Neural crest cell (in vitro differentiated cells): ENCODE measurements around the gene HYLS1. TPM values are rescaled to one million over a fixed set of nuclear protein-coding genes. Genes with fewer than 3 reads are reported as not detected.
"Not testable (repeated sequence)": the region's sequence is repeated elsewhere in the genome, so short reads cannot be mapped to it uniquely, and the experiment has no call there.

Experiments used
- DNase-seq: peaks from one replicate; pipeline ENCODE4 v3.0.0; 2021; ENCODE audit warnings: low read depth, mixed read lengths, low spot score
- H3K27ac Mint-ChIP-seq: one replicate; pipeline ENCODE4 v1.8.0; 2021; ENCODE audit warnings: mild to moderate bottlenecking, mixed read lengths; ENCODE audit not compliant: unreplicated experiment
- H3K27me3 Mint-ChIP-seq: 2 replicates; pipeline ENCODE4 v1.8.0; 2021; ENCODE audit warnings: low read depth, mild to moderate bottlenecking, mixed read lengths
- H3K36me3 Mint-ChIP-seq: 2 replicates; pipeline ENCODE4 v1.8.0; 2021; ENCODE audit warnings: low read depth, mild to moderate bottlenecking, mixed read lengths
- H3K4me1 Mint-ChIP-seq: 2 replicates; pipeline ENCODE4 v1.8.0; 2021; ENCODE audit warnings: mixed read lengths
- H3K4me3 Mint-ChIP-seq: one replicate; pipeline ENCODE4 v1.8.0; 2021; ENCODE audit warnings: mild to moderate bottlenecking, mixed read lengths
- H3K9me3 Mint-ChIP-seq: 2 replicates; pipeline ENCODE4 v1.8.0; 2021; ENCODE audit warnings: mixed read lengths
- CTCF ChIP-seq: fragments of 200-600 bp; sonication (generic); conservative IDR thresholded peaks from 2 replicates; pipeline ENCODE4 v1.5.0; 2021; ENCODE audit warnings: antibody characterized with exemption, mild to moderate bottlenecking
- long read RNA-seq: library from polyadenylated mRNA; unstranded; transcript quantifications from one replicate; pipeline ENCODE4 v2.0.0, GENCODE V29; 2020
- total RNA-seq: library from RNA; stranded (reverse); gene quantifications from 2 replicates; pipeline ENCODE4 v1.2.1, GENCODE V29; 2021

Gene HYLS1
- total RNA-seq, result 7.1 and 7.7 TPM in 2 replicates
- long read RNA-seq, transcript HYLS1-202 (3 exons, 2,061 nt), result major isoform, 32 of 47 reads
- long read RNA-seq, partial matches to known transcripts, result 2 of 47 reads
- long read RNA-seq, other reads (novel, unspliced or antisense), result 13 of 47 reads

- Mint-ChIP-seq H3K4me1 (peaks cover 11% of the 10 kb centered on the region), H3K4me3 (peak within 1 kb of the TSS; percentile 91), H3K36me3 (peaks cover 5% of the 10 kb centered on the region), H3K27me3 (no peaks in the 10 kb centered on the region), H3K9me3 (no peaks in the 10 kb centered on the region), H3K27ac (peak within 1 kb of the TSS; percentile 75)
- peak; percentile 25 for TF ChIP-seq CTCF
- peak; percentile 77 for DNase-seq
These were observed at the start of gene HYLS1 for GRCh38 chr11:125887373-125888324. TSS of gene HYLS1 (plus strand) at chr11:125887668. CDS start at chr11:125899369, 11,701 bp downstream.

GRCh38 chr11:125842321-125842948 is 45.0 kb upstream of the HYLS1 start:
- no peak overlapping the region for H3K4me3 Mint-ChIP-seq
- H3K27ac Mint-ChIP-seq, result no peak overlapping the region
- peaks cover 14% of the 10 kb centered on the region for H3K36me3 Mint-ChIP-seq
- peaks cover under 1% of the 10 kb centered on the region for H3K27me3 Mint-ChIP-seq
- peaks cover 13% of the 10 kb centered on the region for H3K9me3 Mint-ChIP-seq
- no peak for TF ChIP-seq CTCF
- peaks cover 9% of the 10 kb centered on the region for H3K4me1 Mint-ChIP-seq
- no peak for DNase-seq

- no peak for TF ChIP-seq CTCF
- Mint-ChIP-seq H3K27ac (no peak overlapping the region), H3K4me1 (peaks cover 9% of the 10 kb centered on the region), H3K9me3 (peaks cover 17% of the 10 kb centered on the region), H3K36me3 (peaks cover 14% of the 10 kb centered on the region), H3K4me3 (no peak overlapping the region), H3K27me3 (peaks cover 18% of the 10 kb centered on the region)
- DNase-seq, result no peak
These were observed 41.3 kb upstream of the HYLS1 start for GRCh38 chr11:125846188-125846587.

- H3K4me3 Mint-ChIP-seq, H3K27ac Mint-ChIP-seq, DNase-seq, H3K27me3 Mint-ChIP-seq, H3K4me1 Mint-ChIP-seq: not testable (repeated sequence)
- Mint-ChIP-seq H3K9me3 (peaks cover 19% of the 10 kb centered on the region), H3K36me3 (peaks cover 31% of the 10 kb centered on the region)
These were observed 29.8 kb upstream of the HYLS1 start for GRCh38 chr11:125857670-125858069.

- H3K36me3 Mint-ChIP-seq, result peaks cover 25% of the 10 kb centered on the region
- not testable (repeated sequence) for H3K27me3 Mint-ChIP-seq, H3K27ac Mint-ChIP-seq, H3K4me1 Mint-ChIP-seq, H3K4me3 Mint-ChIP-seq, DNase-seq
- peaks cover 16% of the 10 kb centered on the region for H3K9me3 Mint-ChIP-seq
These were observed 24.7 kb upstream of the HYLS1 start for GRCh38 chr11:125862786-125863185.

- H3K27me3 Mint-ChIP-seq, DNase-seq, H3K27ac Mint-ChIP-seq, H3K4me1 Mint-ChIP-seq, H3K9me3 Mint-ChIP-seq, H3K4me3 Mint-ChIP-seq: not testable (repeated sequence)
- peaks cover 14% of the 10 kb centered on the region for H3K36me3 Mint-ChIP-seq
These were observed 22.1 kb upstream of the HYLS1 start for GRCh38 chr11:125865354-125865753.
